ENCODE data around the gene ZNF24.

ZNF24 gene

DNA sequence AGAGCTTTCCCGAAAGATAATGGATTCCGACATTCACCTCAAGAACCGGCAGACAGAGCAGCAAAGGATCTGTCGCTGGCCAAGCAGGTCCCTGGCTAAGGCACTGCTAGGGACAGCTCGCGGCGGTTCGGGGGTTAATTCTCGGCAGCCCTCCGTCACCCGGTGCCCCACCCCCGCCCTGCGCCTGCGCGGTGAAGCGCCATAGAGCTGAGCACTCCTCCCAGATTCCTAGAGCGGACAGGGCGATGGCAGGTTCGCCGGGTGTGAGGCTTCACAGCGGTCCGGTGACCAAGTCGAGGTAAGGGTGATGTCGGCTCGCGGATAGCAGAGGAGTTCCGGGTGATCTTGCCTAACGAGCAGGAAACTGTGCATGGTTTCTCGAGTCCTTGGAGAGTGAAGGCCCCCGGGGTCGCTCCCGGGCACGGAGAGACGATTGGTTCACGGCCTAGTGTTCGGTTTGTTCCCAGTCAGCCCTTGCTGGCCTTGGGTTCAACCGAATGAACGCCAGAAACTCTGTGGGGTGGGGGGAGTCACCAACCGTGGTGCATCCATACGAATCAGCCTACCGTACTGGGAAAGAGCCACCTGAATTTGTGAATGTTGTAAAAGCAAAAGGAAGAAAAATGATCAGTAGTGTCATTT is 54.0 kb downstream of the ZNF24 start, which contains the start of gene ZSCAN30:
ZSCAN30 (minus strand) TSS at position 136 of the 642 bp plus-strand sequence. CDS start 25,877 bp downstream, outside the sequence.
- DNase-seq = peak; percentile 86 to 89

DNA sequence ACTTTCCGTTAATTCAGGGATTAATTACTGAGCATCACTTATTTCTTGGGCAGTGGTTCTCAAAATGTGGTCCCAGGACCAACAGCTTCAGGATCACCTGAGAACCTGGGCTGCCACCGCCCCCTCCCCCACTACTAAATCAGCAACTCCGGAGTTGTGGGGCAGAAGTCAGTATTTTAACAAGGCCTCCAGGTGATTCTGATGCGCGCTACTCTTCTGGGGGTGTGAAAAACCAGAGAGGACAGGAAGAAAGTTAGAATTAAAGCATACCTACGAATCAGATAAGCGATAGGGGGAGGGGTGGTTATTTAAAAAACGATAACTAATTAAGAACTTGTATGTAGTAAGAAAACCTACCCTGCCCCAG is 54.5 kb downstream of the ZNF24 start:
- DNase-seq = no peak

DNA sequence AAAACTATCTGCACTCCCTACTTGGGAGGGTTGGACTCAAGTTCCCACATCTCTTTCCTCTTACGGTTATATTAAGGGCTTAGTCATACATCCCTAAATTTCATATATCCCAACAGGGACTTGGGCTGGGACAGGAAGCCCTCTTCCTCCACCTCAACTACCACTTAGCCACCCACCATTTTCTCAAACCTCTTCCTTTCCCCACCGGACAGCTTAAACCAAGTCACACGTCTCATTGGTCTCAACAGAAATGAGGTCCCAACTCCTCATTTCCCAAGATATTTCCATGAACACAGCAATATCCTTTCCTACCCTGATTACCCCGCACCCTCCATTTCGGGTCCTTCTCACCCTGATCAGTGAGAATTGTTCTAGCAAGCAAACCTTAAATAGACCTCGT is 54.9 kb downstream of the ZNF24 start:
- DNase-seq = no peak

DNA sequence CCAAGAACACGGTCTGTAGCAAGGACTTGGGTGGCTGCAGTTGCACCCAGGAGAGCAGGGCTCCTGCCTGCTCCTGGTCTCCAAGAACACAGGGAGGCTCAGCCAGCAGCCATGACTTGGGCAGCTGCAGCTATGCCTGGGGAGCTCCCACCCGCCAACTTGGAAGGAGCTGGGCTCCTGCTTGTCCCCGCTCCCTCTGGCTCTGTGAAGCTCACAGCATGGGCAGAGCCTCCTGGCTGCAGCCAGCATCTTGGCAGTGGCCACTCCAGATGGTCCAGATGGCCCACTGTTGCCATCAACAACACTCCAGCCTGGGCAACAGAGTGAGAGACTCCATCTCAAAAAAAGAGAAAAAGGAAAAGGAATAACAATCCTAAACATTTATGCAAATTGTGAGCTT is 59.4 kb downstream of the ZNF24 start:
- no peak for DNase-seq

DNA sequence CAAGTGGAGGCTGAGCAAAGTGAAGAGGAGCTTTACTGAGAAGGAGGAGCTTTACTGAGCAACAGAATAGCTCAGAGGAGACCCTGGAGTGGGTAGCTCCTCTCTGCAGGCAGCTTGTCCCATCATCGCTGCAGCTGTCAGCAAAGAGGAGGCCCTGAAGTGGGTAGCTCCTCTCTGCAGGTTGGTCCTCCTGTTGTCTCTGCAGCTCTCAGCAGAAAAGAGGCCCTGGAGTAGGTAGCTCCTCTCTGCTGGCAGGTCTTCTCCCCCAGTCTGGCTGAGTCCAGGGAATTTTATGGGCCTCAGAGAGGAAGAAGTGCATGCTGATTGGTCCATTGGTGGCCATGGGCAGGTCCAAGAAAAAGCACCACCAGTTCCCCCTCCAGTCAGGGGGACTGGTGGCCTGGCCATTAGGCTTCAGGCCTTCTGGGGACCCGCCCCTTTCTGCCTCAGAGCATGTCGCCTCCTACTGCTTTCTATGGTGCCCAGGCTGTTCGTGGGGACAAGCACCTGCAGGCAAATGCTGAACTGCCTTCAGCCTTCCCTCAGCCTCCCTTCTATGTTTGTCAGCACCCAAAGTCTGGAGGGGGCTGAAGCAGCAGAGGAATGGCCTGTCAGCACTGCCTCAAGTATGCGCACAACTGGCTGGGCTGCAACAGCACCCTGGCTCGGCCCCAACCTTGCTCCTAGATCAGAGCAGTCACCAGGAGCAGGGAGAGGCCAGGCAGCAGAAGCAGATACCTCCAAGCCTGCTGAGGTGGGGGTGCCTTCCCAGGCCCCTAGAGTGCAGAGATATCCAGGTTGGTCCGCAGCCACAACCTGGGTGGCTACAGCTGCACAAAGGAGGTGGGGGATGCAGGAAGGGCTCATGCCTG is 60.1 kb downstream of the ZNF24 start:
- no peak for DNase-seq

DNA sequence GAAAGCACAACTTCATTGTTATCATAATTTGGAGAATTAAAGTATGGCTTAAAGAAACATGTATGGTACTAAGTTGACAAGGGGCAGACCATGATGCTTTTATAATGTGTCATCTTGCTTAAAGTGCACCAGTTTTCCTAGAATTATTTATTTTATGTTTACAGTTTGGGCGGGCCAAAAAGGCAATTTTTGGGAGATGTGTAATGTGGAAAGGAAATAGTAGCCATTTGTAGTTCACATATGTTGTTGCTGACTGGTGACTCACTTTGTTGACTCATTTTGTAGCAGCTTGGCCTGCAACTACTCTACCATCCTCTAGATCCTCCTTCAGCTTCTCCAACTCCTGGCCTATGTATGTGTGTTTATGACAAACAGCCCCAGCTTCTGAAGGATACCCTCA is 61.9 kb downstream of the ZNF24 start:
- DNase-seq = no peak
